NCI-H526 treated with DMSO at 0.1 percent for 48 hours (cell line): ENCODE measurements around the gene PHKB.
"Not testable (repeated sequence)": the region's sequence is repeated elsewhere in the genome, so short reads cannot be mapped to it uniquely, and the experiment has no call there.

Experiments
- DNase-seq: peaks from one replicate; lab custom pipeline; 2025; lab: John Stamatoyannopoulos, UW

PHKB gene

DNA sequence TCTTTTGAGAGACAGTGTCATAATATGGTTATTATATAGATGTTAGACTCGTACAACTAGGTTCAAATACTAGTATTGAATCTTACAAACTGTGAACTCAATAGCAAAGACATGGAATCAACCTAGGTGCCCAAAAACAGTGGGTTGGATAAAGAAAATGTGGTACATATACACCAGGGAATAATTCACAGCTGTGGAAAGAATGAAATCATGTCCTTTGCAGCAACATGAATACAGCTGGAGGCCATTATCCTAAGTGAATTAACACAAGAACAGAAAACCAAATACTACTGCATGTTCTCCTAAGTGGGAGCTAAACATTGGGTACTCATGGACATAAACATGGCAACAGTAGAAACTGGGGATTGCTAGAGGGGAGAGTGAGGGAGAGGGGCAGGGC lies 8.1 kb downstream of the PHKB start:
- no peak for DNase-seq

DNA sequence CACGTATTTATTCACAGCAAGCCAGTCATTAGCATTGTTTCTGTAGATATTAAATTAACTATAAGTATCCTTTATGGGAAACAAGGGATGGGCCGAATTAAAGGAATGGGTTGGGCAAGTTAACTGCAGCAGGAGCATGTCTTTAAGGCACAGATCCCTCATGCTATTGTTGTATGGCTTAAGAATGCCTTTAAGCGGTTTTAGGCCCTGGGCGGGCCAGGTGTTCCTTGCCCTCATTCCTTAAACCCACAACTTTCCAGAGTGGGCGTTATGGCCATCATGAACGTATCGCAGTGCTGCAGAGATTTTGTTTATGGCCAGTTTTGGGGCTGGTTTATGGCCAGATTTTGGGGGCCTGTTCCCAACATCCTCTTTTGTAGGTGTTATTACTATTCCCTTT lies 9.1 kb downstream of the PHKB start:
- no peak for DNase-seq

DNA sequence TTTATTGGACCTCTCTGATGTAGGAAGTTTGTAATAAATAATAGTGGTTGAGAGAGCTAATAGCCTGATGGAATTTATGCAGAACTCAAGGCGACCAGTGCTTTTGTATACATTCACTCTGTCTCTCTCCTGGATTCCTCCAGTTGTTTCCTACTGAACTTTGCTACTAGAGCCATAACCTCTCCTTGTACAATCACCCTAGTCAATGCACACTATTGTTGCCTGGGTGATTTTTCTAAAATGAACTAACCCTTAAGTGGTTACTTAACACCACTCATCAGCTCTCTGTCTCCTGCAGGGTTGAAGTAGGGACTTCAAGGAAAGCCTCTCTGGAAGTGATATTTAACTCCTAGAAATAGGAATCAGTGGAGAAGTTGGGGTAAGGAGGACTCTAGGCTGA lies 9.7 kb downstream of the PHKB start:
- no peak for DNase-seq

DNA sequence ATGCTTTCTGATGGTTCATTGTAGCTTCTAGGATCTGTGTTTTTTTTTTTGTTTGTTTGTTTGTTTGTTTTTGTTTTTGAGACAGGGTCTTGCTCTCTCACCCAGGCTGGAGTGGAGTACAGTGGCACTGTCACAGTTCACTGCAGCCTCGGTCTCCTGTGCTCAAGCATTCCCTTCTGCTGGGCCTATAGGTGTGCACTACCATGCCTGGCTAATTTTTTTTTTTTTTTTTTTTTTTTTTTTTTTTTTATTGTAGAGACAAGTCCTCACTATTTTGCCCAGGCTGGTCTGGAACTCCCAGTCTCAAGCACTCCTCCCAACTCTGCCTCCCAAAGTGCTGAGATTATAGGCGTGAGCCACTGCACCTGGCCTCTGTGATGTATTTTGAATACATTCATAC lies 11.9 kb downstream of the PHKB start:
- DNase-seq, result not testable (repeated sequence)

DNA sequence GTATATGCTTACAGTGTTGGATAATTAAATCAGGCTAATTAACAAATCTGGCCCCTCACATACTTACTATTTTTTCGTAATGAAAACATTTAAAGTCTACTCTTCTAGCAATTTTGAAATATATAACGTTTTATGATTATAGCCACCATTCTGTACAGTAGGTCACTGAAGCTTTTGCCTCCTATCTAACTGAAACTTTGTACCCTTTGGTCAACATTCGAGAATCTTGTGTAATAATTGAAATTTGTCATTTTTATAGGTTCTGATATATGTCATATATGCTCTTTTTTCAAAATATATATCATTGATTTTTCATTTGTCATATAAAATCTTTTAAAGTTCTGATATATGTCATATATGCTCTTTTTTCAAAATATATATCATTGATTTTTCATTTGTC lies 12.7 kb downstream of the PHKB start:
- DNase-seq, result no peak

DNA sequence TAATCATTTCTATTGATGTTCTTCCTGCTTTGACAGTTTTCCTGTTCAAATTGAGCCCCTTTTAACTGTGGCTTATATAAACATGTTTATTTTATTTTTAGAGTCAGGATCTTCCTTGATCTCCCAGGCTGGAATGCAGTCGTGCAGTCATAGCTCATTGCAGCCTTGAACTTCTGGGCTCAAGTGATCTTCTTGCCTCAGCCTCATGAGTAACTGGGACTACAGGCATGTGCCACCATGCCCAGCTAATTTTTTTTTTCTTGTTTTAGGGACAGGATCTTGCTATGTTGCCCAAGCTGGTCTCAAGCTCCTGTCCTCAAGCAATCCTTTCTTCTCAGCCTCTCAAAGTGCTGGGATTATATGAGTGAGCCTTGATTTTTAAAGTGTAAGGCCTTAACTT lies 14.7 kb downstream of the PHKB start:
- DNase-seq, result no peak

DNA sequence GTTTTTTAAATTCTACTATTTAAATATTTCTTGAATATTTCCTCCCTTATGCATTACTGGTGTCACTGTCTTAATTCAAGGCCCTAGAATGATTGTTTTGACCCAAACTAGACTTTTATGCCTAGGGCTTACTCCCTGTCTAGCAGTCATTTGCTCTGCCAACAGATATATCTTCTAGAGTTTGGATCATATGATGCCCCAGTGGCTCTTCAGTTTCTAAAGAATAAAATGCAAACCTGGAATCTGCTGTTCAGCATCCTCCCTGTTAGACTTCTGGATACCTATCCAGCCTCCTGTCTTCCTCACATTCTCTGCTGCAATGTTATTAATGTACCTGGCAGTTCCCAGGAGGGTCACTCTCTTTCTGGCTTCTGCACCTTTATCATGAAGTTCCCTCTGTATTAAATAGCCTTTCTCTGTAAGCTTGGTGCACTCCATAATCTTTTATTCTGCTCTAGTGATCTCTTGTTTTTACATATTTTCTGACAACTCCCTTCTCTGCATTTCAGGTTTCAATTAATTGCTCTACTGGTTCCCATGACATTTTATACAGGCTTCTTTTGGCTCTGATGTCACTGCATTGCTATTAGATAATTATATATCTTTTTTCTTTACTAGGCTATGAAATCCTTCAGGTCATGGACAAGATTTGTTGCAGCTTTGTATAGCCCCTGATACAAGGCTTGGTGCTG lies 15.7 kb downstream of the PHKB start:
- no peak for DNase-seq

DNA sequence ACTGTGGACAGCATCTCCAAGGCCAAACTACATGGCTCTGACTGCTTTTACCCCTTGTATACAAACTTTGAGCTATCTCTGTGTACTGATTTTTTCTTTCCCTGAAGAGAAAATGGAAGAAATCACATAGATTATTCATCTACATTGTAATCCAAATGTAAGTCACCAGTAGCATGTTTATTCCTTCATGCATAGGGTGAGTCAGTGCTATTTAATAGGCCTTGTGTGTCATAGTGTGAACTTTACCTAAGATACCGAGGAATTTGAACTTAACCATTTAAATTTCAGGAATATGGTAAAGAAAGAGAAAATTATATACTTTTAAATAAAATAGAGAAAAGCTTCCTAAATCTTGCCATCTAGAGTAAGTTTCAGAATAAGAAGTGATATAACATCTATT lies 16.5 kb downstream of the PHKB start:
- no peak for DNase-seq

DNA sequence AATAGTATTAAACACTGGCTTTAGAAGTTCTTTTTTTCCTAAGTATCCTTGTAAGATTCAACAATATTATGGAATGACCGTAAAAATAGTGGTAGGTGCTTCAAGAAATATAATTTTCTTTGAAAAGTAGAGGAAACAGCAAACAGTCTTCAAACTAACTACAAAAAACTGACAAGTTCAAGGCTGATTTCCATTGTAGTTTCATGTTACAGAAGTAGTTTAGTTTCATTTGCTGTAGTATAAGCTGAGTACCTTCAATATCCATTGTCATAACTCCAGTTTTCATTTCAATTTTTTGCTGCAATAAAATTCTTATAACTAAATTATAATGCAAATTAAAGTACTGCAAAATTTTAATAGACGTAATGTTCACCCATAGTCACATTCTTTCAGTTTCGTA lies 19.3 kb downstream of the PHKB start:
- DNase-seq, result no peak

DNA sequence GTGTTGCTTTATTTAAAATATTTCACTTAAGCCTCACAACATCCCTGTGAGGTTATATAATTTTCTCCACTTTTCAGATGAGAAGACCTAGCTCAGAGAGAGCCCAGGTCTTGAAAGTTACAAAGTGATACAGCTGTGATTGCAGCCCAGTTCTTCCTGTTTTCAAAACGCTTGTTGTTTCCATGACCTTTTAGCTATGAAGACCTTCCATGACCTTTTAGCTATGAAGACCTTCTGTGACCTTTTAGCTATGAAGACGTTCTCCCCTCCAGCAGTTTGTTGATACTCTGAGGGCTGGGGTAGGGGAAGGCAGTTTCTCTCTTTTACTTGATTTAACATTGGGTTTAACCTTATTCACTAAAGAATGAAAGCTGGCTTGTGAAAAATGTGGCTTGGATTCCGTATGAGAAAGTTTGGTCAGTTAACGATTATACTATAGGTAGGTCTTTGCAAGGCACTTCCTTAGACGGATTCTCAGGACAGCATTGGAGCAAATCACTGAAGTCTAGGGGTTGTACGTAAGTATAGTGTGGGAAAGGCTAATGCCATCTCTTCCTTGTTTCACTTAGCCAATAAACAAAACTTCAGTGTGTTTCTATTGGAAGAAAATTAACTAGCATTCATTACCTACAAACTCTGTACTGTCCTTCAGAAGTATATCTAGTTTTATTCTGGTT lies 20.7 kb downstream of the PHKB start:
- DNase-seq, result no peak

DNA sequence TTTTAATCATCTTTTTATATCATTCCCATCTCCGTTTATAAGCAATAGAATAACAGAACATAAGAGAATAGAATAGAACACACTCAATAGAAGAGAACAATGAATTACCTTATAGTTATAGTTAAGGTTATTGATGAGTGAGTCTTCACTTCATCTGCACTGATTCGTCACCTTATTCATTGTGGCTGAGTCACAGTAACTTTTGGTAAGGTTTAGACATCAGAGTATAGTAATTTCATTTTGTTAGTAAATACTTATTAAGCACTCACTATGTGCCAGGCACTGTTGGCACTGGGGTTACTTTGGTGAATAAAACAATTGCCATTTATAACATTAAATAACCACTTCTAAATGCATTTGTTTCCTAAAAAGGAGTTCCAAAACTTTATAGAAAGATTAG lies 22.5 kb downstream of the PHKB start:
- no peak for DNase-seq

DNA sequence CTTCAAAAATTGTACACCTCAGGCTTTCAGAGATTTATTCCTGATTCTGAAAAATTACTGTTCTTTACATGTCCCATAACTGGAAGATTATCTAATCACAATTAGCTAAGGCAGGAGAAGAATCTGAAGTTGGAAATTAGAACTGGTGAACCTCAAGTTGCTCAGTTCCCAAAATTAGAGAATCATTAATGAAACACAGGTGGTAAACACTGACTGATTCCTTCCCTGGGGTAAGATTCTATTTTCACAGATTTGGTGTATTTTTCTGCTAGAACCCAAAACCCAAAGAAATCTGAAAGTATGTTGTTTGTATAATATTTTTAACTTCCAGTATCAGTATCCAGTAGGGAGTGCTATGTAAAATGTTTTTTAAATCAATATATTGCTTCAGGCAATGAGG lies 25.7 kb downstream of the PHKB start:
- DNase-seq, result no peak

DNA sequence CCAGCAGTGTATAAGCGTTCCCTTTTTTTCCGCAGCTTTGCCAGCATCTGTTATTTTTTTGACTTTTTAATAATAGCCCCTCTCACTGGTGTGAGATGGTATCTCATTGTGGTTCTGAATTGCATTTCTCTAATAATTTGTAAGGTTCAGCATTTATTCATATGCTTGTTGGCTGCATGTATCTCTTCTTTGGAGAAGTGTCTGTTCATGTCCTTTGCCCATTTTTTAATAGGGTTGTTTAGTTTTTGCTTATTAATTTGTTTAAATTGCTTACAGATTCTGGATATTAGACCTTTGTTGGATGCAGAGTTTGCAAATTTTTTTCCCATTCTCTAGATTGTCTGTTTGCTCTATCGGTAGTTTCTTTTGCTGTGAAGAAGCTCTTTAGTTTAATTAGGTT lies 26.9 kb downstream of the PHKB start:
- DNase-seq, result no peak

DNA sequence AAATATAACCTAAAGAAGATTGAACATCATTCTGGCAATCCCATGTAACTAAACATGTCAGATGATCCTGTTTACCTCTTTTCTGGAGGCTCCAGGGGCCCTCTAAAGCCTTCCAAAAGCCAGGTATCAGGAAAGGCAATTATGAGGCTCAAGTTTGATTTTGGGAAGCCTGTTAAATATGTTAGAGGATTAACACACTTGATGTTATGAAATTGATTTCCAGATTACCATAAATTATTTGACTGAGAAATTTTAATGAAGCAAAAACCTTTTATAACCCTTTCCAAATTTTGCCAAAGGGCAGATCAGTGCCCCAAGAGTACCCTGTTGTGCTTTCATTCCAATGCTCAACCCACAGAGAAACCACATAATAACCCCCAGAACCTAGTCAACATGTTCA lies 29.3 kb downstream of the PHKB start:
- DNase-seq, result no peak

DNA sequence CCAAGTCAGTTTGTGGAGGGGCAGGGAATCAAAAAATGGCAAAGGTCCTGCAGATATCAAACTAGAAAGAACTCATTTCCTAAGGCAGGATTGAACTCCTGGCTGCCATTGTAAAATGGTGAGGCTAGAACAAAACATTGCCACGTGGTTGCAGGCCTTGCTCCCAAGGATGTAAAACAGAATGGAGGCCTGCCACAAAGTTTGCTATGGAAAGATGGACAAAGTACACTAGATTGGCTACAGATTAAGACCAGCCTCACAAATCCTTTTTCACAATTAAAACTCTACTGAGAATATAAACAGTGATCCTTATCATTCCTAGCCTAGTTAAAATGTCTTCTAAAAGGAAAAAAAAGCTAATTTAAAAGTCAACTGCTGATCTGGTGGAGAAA lies 30.9 kb downstream of the PHKB start:
- no peak for DNase-seq

DNA sequence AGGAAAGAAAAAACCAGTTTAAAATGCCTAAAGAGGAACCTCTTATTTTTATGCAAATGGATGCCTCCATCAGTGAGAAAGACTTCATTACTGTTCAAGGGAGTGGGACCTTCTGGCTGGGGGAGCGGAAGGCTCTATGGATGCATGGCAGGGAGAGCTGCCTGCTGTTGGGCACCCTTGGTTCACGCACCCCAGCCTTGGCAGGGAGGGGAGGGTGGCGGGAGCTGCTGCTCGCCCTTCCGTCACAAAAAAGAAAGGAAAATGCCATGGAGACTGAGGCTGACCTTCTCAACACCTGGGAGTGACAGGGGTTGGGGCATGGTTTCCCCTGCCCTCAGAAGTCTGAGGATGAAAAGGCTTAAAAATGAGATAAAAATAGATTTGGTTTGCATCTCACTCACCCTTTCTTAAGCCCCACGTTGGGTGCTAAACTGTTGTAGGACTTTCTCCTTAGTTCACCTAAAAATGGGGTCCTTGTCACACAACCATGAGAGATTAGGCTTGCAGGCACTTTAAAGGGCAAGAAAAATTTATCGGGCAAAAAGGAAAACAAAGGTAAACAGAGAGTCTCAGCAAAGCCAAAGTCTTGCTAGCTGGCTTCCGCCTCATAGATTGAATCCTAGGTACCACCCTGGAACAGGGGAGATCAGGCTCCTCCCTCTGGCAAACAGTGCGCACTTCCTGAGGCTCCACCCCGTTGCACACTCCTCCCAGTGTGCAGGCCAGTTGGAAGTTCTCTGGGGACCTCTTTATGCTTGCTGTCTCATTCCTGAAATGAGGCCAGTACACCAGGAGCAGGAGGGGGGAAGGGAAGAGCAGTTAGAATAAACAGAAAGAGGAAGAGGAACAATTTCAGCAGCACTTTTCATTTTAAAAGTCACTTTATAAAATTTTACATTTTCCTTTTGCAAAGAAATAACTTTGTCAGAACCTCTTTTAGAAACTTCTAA lies 31.6 kb downstream of the PHKB start:
- DNase-seq, result no peak

DNA sequence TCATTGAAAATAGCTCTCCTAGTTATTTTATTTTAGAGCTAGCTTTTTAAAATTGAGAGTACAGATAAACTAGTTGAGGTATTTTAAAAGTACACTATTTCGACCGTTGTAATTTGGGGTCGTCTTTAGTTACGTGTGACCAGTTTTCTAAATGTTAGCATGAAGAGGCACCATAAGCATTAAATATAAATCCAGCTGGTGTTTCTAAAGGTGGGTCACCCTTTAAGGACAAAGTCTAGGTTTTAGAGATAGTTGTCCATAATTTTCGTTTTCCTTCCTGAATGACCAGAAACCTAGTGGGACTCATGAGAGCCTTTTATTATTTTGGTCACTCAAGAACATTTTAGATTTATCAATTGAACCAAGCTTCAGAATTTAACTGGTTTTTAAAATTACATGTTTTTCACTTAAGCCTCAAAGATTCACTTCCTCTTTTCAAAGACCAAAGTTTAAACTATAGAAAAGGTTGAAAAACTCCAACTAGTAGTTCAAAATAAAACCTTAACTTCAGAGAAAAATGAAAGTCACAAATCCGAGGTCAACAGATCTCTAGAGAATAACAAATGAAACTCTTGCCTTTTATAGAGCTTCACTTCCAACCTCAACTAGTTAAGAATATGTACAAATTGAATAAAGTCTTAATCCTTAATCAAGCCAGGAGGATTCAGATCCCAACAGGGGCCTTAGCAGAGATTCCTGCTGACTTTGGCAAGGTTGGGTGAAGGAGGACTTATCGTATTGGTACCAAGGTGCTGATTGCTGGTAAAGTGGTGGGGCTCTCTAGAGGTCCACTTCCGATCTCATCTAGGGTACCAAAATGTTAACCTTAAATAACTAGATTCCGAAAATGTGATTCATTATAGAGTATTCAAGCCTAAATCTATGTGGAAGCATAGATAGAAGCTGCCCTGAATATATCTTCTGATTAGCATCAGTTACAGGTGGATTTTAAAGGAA lies 32.5 kb downstream of the PHKB start:
- no peak for DNase-seq

DNA sequence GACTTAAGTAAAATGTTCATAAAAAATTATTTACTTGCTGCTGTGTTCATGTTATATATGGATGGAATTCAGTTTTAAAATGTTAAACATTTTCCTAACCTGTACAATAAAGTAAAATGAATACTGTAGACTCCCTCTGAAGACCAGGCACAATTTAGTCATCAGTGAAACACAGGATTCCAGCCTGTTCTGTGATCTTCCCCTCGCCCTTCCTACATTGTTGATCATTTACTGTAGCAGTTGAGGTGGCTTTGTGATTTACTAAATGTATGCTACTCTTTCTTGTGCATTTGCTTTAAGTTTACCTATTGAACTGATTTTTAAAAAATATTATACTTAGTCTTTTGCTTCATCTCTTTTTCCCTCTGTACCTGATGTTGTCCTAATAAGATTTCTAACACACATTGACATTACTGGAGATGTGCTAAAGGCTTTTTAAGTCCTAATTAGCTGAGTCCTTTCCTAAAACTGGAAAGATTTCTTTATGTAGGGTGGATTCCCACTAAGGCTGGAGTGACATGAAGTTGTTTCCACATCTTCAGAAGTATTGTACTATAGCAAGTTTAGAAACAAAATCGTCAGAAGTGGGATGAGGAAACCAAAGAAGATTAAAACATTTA lies 38.1 kb downstream of the PHKB start:
- DNase-seq, result no peak

DNA sequence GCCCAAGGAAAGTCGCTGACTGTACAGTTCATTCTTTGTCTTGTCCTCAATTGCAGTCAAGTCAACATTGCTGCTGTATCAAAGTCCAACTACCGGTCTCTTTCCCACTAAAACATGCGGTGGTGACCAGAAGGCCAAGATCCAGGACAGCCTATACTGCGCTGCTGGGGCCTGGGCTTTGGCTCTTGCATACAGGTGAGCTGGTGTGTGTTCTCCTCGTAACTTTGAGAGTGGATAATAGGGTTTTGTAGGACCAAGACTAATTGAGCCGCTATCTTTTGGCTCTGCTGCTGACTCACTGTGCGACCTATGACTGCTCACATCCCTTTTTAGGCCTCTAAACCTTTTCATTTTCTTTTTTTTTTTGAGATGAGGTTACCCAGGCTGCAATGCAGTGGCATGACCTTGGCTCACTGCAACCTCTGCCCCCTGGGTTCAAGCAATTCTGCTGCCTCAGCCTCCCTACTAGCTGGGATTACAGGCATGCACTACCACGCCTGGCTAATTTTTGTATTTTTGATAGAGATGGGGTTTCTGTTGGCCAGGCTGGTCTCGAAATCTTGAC lies 38.7 kb downstream of the PHKB start:
- no peak for DNase-seq

DNA sequence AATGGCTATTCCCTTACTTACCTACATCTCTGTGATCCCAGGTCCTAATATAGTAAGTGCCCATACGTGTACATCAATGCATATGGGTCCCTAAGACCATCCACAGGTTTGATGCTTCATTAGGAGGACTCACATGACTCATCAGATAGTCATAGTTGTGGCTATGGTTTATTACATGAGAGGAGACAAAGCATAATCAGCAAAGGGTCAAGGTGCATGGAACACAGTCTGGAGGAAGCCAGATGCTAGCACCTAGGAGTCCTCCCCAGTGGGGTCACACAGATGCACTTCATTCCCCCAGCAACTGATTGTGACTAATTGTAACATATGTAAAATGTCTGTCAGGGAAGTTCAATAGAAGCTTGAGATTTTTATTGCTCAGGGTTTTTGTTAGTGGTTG lies 42.8 kb downstream of the PHKB start:
- DNase-seq, result no peak

DNA sequence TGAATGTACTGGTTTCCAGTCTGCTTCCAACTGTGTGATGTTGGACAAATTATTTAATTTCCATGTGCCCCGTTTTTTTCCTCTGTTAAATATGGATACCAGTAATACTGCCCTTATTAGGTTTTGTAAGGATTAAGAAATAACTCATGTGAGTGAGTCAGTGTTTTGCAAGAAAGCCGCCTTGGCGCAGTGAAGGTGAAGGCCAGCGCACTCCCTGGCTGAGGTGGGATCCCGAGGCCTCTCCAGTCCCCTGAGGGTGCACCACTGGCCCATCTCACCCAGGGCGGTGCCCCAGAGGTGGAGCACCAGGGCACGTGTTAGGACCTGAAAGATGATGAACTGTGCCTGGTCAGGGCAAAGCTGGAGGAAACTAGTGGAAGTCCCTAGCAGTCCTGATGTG lies 43.5 kb downstream of the PHKB start:
- no peak for DNase-seq
